ENCODE measurements around the gene PMIS2.

- no peak for TF ChIP-seq POLR2A (IDR thresholded peaks at IDR 0.05)
- TF ChIP-seq CTCF (IDR thresholded peaks at IDR 0.05) = no peak
Observed at GRCh38 chr19:35621708-35622107, 35.7 kb downstream of the PMIS2 start.
